ENCODE measurements around the gene CRB3. TPM values are rescaled to one million over a fixed set of nuclear protein-coding genes. Genes with fewer than 3 reads are reported as not detected.

The CRB3 gene
- total and polyA plus RNA-seq, 9 of the 15 experiments (the other 6 are each of a cell fraction or from before 2014, with no cell fraction given) = 0.49 TPM; not detected in 8

- peak; percentile 34; the same call in 1 of the 2 replicates for TF ChIP-seq ETS1 (conservative IDR thresholded peaks at IDR 0.05; ENCODE audit: control insufficient read depth, low read depth, low read length)
- no peak for TF ChIP-seq SUPT5H (IDR thresholded peaks at IDR 0.05)
- 0 out of 2 replicates have a peak, but pooled peaks have one; percentile 42 for TF ChIP-seq ZBTB9 (CRISPR knock-in tag; IDR thresholded peaks at IDR 0.05)
- no peak for TF ChIP-seq SNIP1 (IDR thresholded peaks at IDR 0.05; ENCODE audit: low read depth)
- TF ChIP-seq HINFP (tag; conservative IDR thresholded peaks at IDR 0.05; ENCODE audit: low read depth) = no peak
- no peak for TF ChIP-seq XRCC4 (IDR thresholded peaks at IDR 0.05; ENCODE audit: extremely low read depth, insufficient read depth, insufficient read length)
Measured at GRCh38 chr19:6423499-6424194, 40.4 kb upstream of the CRB3 start (continued).

Data from K562 (cell line).